Iris pigment epithelial cell (primary cell): ENCODE results near the gene PCGF3.
"Not testable (repeated sequence)": the region's sequence is repeated elsewhere in the genome, so short reads cannot be mapped to it uniquely, and the experiment has no call there.

Source experiments
- DNase-seq: peaks from one replicate; pipeline ENCODE4 v3.0.0-alpha.2; 2011; ENCODE audit warnings: low read depth

PCGF3 gene

GRCh38 chr4:668219-668618, 37.4 kb upstream of the PCGF3 start:
- not testable (repeated sequence) for DNase-seq

- DNase-seq: not testable (repeated sequence)
These were observed 35.6 kb upstream of the PCGF3 start for GRCh38 chr4:669806-670559.

- DNase-seq: no peak
These were observed 33.9 kb upstream of the PCGF3 start for GRCh38 chr4:671769-672168.

- no peak for DNase-seq
These were observed 32.1 kb upstream of the PCGF3 start for GRCh38 chr4:673349-674091.

GRCh38 chr4:674172-675035, 31.2 kb upstream of the PCGF3 start, which contains the start of the genes ATP5ME and MYL5:
TSS of gene ATP5ME (minus strand) at chr4:674276. CDS start at chr4:674247, 29 bp downstream.
TSS of gene MYL5 (plus strand) at chr4:674542. CDS start at chr4:678027, 3,485 bp downstream.
- DNase-seq: peak; percentile 92

- DNase-seq: no peak
These were observed 30.4 kb upstream of the PCGF3 start for GRCh38 chr4:675036-675882.

GRCh38 chr4:675980-676870, 29.4 kb upstream of the PCGF3 start:
- no peak for DNase-seq

GRCh38 chr4:676871-677235, 28.8 kb upstream of the PCGF3 start:
- no peak for DNase-seq

GRCh38 chr4:677431-678293, 28.0 kb upstream of the PCGF3 start:
- DNase-seq: no peak

GRCh38 chr4:678331-679103, 27.1 kb upstream of the PCGF3 start:
- no peak for DNase-seq

- DNase-seq: no peak
These were observed 26.5 kb upstream of the PCGF3 start for GRCh38 chr4:679104-679481.

- DNase-seq: no peak
These were observed 26.0 kb upstream of the PCGF3 start for GRCh38 chr4:679629-680028.

- DNase-seq: no peak
These were observed 25.5 kb upstream of the PCGF3 start for GRCh38 chr4:680091-680490.

GRCh38 chr4:680551-680927, 25.1 kb upstream of the PCGF3 start:
- DNase-seq: no peak

GRCh38 chr4:680928-681645, 24.5 kb upstream of the PCGF3 start:
- DNase-seq: peak; percentile 40

GRCh38 chr4:681736-682451, 23.7 kb upstream of the PCGF3 start:
- no peak for DNase-seq

GRCh38 chr4:682490-683172, 23.0 kb upstream of the PCGF3 start:
- DNase-seq: no peak
